BJ (cell line): ENCODE results near the gene CCR5. TPM values are rescaled to one million over a fixed set of nuclear protein-coding genes. Genes with fewer than 3 reads are reported as not detected.

Experiments used
- CTCF ChIA-PET: fragments of 350-600 bp; formaldehyde crosslinking; extraction: SDS; loops from one replicate; lab custom pipeline; 2021; ENCODE audit warnings: antibody characterized with exemption, inconsistent platforms; lab: Yijun Ruan, JAX
- POLR2A ChIA-PET: fragments of 300-600 bp; sonication (Branson Sonifier 250); formaldehyde crosslinking; extraction: SDS; loops from one replicate; lab custom pipeline; 2021; ENCODE audit warnings: antibody characterized with exemption; lab: Charles Lee
- DNase-seq: peaks from one replicate; pipeline ENCODE4 v3.0.0-alpha.2; 2011; ENCODE audit warnings: low read depth
- H3K27me3 ChIP-seq: 2 replicates; pipeline ENCODE4 v1.6.0; 2011; ENCODE audit warnings: low read length; ENCODE audit not compliant: control insufficient read depth, insufficient read depth
- H3K36me3 ChIP-seq: 2 replicates; pipeline ENCODE4 v1.5.1; 2011; ENCODE audit warnings: low read length; ENCODE audit not compliant: control insufficient read depth, insufficient read depth
- H3K4me3 ChIP-seq: 2 replicates; pipeline ENCODE4 v1.5.1; 2011; ENCODE audit warnings: low read depth, mild to moderate bottlenecking, control low read depth, low read length
- polyA plus RNA-seq: library from polyadenylated mRNA; depleted of rRNA; stranded (reverse); fragments of >200 nt; gene quantifications from 2 replicates; pipeline ENCODE4 v1.2.3, GENCODE V29; 2011
- TF ChIP-seq, protein P1 (sequence below): IDR thresholded peaks from 2 replicates; pipeline ENCODE4 v1.5.1; 2011; ENCODE audit warnings: low read depth, mild to moderate bottlenecking, control low read depth, inconsistent platforms, low read length, moderate library complexity; ENCODE audit not compliant: insufficient read depth

The CCR5 gene
- polyA plus RNA-seq, 1 experiment = not detected

DNA sequence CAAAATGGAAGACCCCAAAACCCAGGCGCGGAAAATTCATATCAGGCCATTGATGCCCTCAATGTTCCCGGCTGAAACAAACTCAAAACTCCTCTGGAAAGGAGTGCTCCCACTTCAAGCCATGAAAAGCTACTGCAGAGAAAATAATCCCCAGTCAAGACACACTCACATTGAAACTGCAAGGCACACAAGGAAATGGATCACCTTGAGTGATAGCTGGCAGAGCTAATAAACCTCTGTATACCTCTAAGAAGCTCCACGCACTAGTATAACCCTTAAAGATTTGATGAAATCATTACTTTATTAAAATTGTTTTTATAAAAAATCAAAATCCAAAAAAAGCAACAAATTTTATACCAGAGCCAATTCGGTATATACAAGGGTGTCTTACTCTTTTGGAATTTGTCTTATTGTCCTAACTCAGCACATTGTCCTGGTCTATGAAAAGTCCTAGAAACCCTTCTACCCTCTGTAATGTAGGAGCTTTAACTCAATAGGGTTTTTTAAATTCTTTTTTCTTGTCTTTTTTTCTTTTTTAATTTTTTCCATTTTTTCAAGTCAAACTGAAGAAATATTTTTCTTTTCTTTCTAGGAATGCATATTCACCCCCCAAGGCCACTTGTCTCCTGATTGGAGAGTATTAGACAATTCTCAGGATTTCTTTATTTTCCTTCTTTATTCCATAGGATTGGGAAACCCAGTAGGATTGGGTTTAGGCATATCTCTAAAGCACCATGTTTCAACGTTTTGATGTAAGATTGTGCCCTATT is 27.6 kb downstream of the CCR5 start:
- Histone ChIP-seq H3K4me3 (no peak overlapping the region), H3K36me3 (no peaks in the 10 kb centered on the region), H3K27me3 (peaks cover 3% of the 10 kb centered on the region)
- POLR2A ChIA-PET = no interaction called here
- no peak for DNase-seq
- CTCF ChIA-PET = interaction anchor here (2.2 to 2.3 kb wide), 2 partner anchors 10 to 20 kb away, joined by 11 read pairs; partner anchors contain the start of genes CCR5AS and CCRL2
- TF ChIP-seq, protein P1, sequence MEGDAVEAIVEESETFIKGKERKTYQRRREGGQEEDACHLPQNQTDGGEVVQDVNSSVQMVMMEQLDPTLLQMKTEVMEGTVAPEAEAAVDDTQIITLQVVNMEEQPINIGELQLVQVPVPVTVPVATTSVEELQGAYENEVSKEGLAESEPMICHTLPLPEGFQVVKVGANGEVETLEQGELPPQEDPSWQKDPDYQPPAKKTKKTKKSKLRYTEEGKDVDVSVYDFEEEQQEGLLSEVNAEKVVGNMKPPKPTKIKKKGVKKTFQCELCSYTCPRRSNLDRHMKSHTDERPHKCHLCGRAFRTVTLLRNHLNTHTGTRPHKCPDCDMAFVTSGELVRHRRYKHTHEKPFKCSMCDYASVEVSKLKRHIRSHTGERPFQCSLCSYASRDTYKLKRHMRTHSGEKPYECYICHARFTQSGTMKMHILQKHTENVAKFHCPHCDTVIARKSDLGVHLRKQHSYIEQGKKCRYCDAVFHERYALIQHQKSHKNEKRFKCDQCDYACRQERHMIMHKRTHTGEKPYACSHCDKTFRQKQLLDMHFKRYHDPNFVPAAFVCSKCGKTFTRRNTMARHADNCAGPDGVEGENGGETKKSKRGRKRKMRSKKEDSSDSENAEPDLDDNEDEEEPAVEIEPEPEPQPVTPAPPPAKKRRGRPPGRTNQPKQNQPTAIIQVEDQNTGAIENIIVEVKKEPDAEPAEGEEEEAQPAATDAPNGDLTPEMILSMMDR = no peak

DNA sequence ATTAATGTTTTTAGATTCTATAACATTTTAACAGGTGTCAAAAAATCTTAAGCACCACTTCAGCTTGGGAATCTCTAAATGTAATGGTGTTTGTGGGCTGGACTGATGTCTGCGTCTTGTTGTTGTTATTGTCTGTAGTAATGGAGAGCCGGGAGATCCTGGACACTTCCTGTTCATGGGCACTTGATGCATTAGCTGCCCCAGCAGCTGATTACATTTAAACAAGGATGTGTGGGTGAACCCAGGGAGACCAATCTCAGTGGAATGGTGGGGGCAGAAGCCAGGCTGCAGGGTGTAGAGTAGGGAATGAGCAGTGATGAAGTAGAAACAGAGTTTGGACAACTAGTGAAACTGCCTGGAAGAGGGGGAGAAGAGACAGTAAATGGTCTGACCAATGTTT is 28.4 kb downstream of the CCR5 start:
- Histone ChIP-seq H3K27me3 (peaks cover 1% of the 10 kb centered on the region), H3K4me3 (no peak overlapping the region), H3K36me3 (no peaks in the 10 kb centered on the region)
- TF ChIP-seq, protein P1 = no peak
- POLR2A ChIA-PET = no interaction called here
- DNase-seq = no peak
- CTCF ChIA-PET = interaction anchor here (1.7 to 2.3 kb wide), 4 partner anchors 9 to 50 kb away, joined by 3 to 11 read pairs (median 9); partner anchors contain the start of genes CCR5AS and CCRL2

DNA sequence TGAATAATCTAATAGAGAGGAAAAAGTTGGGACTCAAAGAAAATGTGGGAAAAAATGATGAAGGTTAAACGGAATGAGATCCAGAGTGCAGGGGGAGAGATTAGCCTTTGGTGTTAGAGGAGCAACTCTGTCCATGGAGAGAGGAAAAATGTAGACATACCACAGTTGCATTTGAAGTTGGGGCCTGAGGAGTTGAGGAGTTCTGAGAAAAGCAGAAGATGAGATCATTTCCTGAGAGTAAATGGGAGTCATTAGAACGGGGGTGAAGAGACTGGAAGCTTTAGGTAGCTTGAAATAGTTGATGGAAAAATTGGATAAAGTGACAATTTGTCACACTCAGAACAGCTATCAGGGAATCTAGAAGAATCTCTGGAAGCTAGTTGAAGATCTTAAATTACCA is 28.8 kb downstream of the CCR5 start:
- TF ChIP-seq, protein P1 = no peak
- H3K36me3 ChIP-seq = no peaks in the 10 kb centered on the region
- H3K27me3 ChIP-seq = peaks cover 1% of the 10 kb centered on the region
- CTCF ChIA-PET = interaction anchor here (1.7 to 2.3 kb wide), 3 partner anchors 8 to 49 kb away, joined by 3 to 11 read pairs (median 7); partner anchors contain the start of genes CCR5AS and CCRL2
- POLR2A ChIA-PET = no interaction called here
- no peak overlapping the region for H3K4me3 ChIP-seq
- no peak for DNase-seq

DNA sequence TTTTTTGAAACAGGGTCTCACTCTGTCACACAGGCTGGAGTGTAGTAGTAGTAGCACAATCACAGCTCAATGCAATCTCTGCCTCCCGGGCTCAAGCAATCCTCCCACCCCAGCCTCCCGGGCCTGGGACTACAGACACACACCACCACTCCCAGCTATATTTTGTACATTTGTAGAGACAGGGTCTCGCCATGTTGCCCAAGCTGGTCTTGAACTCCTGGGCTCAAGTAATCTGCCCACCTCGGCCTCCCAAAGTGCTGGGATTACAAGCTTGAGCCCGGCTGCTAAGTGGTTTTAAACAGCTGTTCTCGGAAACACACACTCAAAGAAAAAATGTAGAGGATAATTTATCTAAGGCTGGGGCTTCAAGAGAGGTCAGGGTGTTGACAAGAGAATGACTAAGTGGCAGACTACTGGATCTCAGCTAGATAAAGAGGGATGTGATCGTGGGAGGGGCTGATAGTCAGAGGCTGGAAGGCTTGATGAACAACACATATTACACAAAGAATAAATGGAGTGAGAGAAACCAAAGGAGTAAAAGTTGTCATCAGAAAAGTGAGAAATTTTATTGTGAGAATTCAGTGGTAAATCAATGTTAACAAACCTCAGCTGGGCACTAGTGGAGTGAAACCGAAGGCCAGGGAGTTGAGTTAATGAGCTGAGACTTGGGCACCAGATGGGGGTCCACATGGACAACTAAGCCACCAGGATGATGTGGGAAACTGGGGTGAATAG is 29.4 kb downstream of the CCR5 start:
- CTCF ChIA-PET = interaction anchor here (1.7 to 2.3 kb wide), 3 partner anchors 8 to 49 kb away, joined by 3 to 11 read pairs (median 7); partner anchors contain the start of genes CCR5AS and CCRL2
- peaks cover 1% of the 10 kb centered on the region for H3K27me3 ChIP-seq
- POLR2A ChIA-PET = no interaction called here
- no peak overlapping the region for H3K4me3 ChIP-seq
- no peak for DNase-seq
- no peaks in the 10 kb centered on the region for H3K36me3 ChIP-seq
- TF ChIP-seq, protein P1 = no peak

DNA sequence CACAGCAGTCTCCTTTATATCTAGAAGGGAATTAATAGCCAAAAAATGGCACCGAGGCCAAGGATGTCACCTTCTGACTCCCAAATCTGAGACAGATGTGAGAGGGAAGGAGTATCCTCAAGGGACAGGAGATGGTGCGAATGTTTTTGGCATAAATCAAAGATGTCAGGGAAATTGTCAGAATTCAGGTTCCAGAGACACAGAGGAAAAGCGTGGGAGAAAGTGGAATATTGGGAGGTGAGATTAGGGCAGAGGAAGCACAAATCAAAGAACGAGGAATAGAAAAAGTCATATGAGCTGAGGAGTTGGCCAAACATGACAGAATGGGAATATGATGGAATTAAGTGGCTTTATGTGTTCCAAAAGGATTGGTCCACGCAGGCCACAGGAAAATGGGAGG is 30.1 kb downstream of the CCR5 start:
- TF ChIP-seq, protein P1 = no peak
- Histone ChIP-seq H3K4me3 (no peak overlapping the region), H3K27me3 (peaks cover 1% of the 10 kb centered on the region), H3K36me3 (no peaks in the 10 kb centered on the region)
- DNase-seq = no peak
- ChIA-PET CTCF (interaction anchor here (1.7 to 2.0 kb wide), 2 partner anchors 22 to 48 kb away, joined by 3 to 7 read pairs; no protein-coding TSS in a partner anchor), POLR2A (no interaction called here)
